HG03280 (cell line): Measurements from ENCODE around the gene KCNAB2.
A peak's percentile ranks its signal among the peaks of the same experiment; 100 is the strongest.
"Not testable (repeated sequence)": the region's sequence is repeated elsewhere in the genome, so short reads cannot be mapped to it uniquely, and the experiment has no call there.

Experiments
- ATAC-seq: cut with Tn5 transposase; IDR thresholded peaks from one replicate; pipeline ENCODE4 v1.9.1; 2021; ENCODE audit warnings: mild to moderate bottlenecking, moderate library complexity; ENCODE audit not compliant: unreplicated experiment

The KCNAB2 gene

GRCh38 chr1:6009120-6010040 lies 36.3 kb upstream of the KCNAB2 start:
- ATAC-seq: no peak

DNA sequence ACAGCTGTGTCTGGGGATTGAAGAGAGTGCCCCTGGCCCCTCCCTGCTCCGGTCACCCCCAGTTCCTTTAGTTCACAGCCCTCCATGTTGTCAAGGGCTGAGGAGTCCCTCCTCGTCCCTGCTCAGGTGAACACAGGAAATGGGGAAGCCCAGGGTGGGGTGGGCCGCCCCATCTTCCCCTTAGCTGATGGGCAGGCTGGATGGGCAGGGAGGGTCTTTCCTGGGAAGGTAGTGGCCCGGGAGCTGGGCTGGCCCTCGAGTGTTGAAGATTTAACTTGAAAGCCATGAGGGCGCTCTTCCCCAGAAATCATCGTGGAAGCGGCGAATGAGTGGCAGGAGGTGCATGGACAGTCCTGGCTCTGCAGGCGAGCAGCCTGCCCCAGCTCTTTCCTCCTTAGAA lies 35.1 kb upstream of the KCNAB2 start:
- no peak for ATAC-seq

- no peak for ATAC-seq
Observed at GRCh38 chr1:6011161-6011945, 34.3 kb upstream of the KCNAB2 start.

- ATAC-seq: no peak
Observed at GRCh38 chr1:6011946-6012258, 33.8 kb upstream of the KCNAB2 start.

GRCh38 chr1:6012529-6013318 lies 33.0 kb upstream of the KCNAB2 start:
- no peak for ATAC-seq

- no peak for ATAC-seq
Observed at GRCh38 chr1:6013491-6013890, 32.2 kb upstream of the KCNAB2 start.

DNA sequence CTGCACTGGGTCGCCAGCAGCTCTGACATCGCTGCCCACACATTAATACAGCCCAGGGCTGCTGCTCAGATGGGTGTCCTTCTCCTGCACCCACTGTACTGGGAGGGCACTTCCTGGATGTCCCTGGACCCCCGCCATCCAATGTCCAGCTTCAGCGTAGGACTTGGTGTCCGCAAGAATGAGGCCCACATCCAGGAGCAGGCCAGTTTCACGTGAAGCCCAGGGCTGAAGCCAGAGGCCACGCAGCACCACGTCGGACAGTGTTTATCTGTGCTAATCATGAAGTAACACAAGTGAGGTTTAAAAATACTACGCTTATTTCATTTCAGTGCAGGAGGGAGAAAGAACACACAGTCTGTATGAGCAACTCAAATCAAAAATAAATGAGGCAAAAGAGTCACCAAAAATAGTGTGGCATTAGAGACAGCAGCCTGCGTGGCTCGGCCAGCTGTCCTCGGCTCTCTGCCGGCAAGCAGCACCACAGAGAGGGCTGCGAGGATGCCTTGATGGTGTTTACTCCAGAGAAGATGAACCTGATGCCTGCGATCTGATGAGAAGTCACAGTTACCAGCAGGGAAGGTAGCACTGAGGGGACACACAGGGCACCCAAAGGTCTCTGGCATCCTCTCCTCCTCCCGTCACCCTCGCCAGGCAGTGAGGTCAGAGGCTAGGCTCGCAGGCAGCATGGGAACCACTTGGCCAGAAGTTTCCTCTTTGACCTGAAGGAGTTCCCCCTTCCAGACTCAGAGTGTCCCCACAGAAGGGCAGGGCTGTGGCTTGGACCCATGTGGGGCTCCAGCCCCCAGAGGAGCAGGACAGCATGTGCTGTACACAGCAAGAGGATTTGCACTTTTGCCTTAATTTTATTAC lies 31.3 kb upstream of the KCNAB2 start:
- ATAC-seq: no peak

GRCh38 chr1:6016191-6016865 lies 29.4 kb upstream of the KCNAB2 start:
- ATAC-seq: no peak

- not testable (repeated sequence) for ATAC-seq
Observed at GRCh38 chr1:6017654-6018053, 28.0 kb upstream of the KCNAB2 start.

DNA sequence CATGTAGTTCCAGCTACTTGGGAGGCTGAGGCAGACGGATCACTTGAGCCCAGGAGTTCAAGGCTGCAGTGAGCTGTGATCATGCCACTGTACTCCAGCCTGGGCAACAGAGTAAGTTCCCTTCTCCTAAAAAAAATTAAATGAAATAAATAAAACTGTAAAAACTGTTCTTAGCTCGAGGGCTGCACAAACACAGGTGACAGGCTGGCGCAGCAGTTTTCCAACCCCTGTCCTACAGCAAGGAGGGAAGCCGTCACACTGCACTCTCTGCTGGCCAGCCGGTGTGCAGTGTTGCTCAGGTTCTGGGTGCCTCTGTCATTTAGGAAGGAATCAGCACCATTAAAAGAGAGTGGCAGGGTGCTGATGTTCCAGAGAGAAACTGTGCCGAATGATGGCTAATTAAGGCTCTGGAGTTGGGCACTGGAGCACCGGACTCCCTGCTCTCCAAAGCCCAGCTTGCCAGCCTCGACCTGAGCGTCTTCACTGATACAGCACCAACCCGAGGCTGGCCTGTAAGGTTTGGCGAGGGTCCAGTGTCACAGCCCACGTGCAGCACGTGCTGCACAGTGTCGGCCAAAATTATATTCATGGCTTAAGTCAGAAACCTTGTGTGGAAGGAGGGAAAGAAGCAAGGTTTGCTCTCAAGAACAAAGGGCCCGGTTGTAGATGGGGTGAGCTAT lies 26.4 kb upstream of the KCNAB2 start:
- no peak for ATAC-seq

- no peak for ATAC-seq
Observed at GRCh38 chr1:6022193-6022592, 23.5 kb upstream of the KCNAB2 start.

DNA sequence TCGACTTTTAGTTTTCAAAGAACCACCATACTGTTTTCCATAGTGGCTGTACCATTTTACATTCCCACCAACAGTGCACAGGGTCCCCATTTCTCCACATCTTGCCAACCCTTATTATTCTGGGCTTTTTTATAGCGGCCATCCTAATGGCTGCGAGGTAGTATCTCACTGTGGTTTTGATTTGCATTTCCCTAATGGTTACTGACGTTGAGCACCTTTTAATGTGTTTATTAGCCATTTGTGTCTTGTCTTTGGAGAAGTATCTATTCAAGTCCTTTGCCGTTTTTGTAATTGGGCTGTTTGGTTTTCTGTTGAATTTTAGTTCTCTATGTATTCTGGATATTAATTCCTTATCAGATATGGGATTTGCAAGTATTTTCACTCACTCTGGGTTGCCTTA lies 22.3 kb upstream of the KCNAB2 start:
- ATAC-seq: no peak

DNA sequence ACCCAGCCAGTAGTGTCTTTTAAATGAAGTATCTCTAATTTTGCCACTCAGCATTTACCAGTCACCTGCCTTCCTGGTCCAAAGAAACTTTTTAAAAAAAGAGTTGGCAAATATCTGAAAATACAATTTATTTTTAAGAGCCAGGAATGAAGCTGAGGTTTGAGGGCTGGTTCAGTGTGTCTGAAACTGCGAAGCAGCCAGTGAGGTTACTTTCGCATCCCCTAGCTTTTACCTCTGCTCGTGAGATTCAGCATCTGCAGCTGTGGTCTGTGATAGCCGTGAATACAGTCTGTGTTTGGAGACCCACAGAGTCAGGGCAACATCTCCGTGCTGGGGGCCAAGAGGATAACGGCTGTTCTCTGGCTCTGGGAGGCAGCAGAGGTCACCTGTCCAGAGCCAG lies 21.3 kb upstream of the KCNAB2 start:
- no peak for ATAC-seq

DNA sequence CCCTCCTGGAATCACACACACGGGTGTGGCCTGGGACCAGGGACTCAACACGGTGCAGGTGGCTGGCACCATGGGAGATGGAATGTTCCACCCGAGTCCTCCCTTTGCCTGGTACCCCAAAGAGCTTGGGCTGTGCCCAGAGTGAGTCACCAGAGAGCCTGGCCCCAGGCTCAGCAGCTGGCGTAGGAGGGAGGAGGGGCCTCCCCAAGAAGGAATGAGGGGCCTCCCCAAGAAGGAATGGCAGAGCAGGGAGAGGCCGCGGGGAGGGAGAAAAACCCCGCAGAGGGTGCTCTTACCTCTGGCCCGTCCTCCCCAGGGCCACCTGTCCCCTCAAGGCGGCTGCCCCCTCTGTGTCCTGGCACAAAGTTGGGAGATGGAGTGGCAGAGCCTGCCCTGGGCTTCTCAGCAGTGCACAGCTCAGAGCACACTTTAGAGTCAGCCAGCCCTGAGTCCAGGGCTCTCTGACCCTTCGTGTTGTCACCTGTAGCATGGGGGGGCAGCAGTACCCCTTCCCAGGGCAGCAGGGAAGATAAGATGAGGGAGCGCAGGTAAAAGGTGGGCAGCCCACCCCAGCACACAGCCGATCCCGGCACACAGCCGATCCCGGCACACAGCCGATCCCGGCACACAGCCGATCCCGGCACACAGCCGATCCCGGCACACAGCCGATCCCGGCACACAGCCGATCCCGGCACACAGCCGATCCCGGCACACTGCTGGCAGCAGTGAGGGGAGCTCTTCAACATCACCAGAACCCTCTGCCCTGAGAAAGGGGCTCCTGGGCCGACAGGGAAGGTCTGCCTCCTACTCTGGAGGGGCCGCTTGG lies 20.2 kb upstream of the KCNAB2 start:
- ATAC-seq: no peak

- peak; percentile 86 for ATAC-seq
Observed at GRCh38 chr1:6026095-6026809, 19.4 kb upstream of the KCNAB2 start.

DNA sequence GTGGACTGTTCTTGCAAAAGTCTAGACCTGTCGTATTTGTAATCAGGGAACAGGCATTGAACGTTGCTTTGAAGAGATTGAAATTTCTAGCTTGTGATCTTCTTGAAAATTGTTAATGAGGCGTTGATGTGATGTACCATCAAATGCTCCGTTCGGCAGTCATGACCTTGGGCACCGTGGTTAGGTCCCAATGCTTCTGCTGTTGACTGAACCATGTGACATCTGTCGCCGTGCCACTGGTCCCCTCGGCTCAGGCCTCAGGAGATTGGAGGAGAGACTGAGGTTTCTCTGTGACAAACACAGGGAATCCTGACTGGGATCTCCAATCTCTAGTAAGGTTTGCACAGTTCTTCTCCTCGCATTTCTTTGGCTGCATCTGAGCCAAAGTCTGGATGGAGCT lies 18.1 kb upstream of the KCNAB2 start:
- no peak for ATAC-seq

DNA sequence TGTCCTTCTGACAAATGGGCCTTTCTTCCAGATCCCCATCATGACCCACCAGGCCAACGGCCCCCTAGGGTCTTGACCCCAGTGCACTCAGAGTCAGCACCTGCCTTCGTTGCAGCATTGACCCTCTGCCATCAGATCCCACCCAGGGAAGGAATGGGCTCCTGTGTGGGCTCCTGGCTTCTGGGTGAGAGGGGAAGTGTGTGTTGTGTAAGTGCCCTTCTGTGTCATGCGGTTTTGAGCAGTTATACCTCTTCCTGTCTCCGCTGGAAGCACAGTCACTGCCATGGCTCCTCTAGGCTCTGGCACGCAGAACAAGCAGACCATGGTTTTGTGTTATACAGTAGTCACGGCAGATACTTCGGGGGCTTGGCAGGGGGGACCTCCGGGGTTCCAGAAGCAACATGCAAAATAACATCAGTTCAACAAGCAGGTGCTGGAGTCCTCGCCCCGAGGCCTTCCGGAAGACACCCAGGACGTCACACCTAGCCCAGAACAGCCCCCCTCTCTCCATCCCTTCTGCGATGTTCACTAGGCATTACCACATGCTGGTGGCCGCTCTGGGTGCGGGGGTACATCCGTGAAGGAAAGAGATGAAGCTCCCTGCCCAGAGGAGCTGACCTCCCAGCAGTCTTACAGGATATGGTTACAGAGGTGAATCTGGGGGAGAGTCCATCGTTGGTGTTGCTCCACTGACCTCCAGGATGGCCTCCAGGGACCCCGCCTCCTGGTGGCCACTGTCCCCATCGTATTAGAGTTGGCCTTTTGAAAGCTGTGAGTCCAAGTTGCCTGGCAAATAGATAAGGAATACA lies 17.4 kb upstream of the KCNAB2 start:
- ATAC-seq: no peak
